Inflammatory macrophage treated with lipopolysaccharide for 4 hours (primary cell): ENCODE measurements around the gene B4GAT1.
"Not testable (repeated sequence)": the region's sequence is repeated elsewhere in the genome, so short reads cannot be mapped to it uniquely, and the experiment has no call there.

Experiments used
- DNase-seq: peaks from one replicate; pipeline ENCODE4 v3.0.0-alpha.2; 2020

The B4GAT1 gene

GRCh38 chr11:66347425-66348276 is at the start of gene B4GAT1:
Gene B4GAT1 (minus strand): TSS chr11:66347629. CDS start chr11:66347545, 84 bp downstream.
- DNase-seq, result peak; percentile 79

GRCh38 chr11:66393954-66394353 is 46.5 kb upstream of the B4GAT1 start:
- no peak for DNase-seq

- no peak for DNase-seq
Measured at GRCh38 chr11:66391322-66391721, 43.9 kb upstream of the B4GAT1 start.

GRCh38 chr11:66388780-66389386 is 41.5 kb upstream of the B4GAT1 start:
- peak; percentile 75 for DNase-seq

GRCh38 chr11:66386171-66387069 is 39.0 kb upstream of the B4GAT1 start:
- DNase-seq, result peak; percentile 85

GRCh38 chr11:66384316-66384715 is 36.9 kb upstream of the B4GAT1 start:
- DNase-seq, result not testable (repeated sequence)

GRCh38 chr11:66380264-66380663 is 32.8 kb upstream of the B4GAT1 start:
- DNase-seq, result peak; percentile 7

- DNase-seq, result not testable (repeated sequence)
Measured at GRCh38 chr11:66373690-66374287, 26.4 kb upstream of the B4GAT1 start.

GRCh38 chr11:66373265-66373664 is 25.8 kb upstream of the B4GAT1 start:
- no peak for DNase-seq

- no peak for DNase-seq
Measured at GRCh38 chr11:66371627-66372415, 24.4 kb upstream of the B4GAT1 start, which contains the start of gene SLC29A2. Gene SLC29A2 (minus strand): TSS chr11:66371760. CDS start chr11:66371591, 169 bp downstream.

- no peak for DNase-seq
Measured at GRCh38 chr11:66369073-66369894, 21.9 kb upstream of the B4GAT1 start.

GRCh38 chr11:66368484-66368883 is 21.1 kb upstream of the B4GAT1 start:
- DNase-seq, result no peak

GRCh38 chr11:66367561-66368312 is 20.3 kb upstream of the B4GAT1 start:
- no peak for DNase-seq

- no peak for DNase-seq
Measured at GRCh38 chr11:66366844-66367477, 19.5 kb upstream of the B4GAT1 start.

- DNase-seq, result no peak
Measured at GRCh38 chr11:66365711-66366619, 18.5 kb upstream of the B4GAT1 start.

- no peak for DNase-seq
Measured at GRCh38 chr11:66365166-66365565, 17.7 kb upstream of the B4GAT1 start.

- peak; percentile 56 for DNase-seq
Measured at GRCh38 chr11:66363805-66364535, 16.5 kb upstream of the B4GAT1 start.

GRCh38 chr11:66363187-66363601 is 15.8 kb upstream of the B4GAT1 start:
- no peak for DNase-seq
